HepG2 (cell line): ENCODE results near the gene FNBP1L.

Experiments
- CAMTA2 ChIP-seq: sonication (generic); formaldehyde crosslinking; IDR thresholded peaks from 2 replicates; pipeline ENCODE4 v1.4.0; 2020; ENCODE audit warnings: mild to moderate bottlenecking, missing genetic modification reagents, borderline replicate concordance
- ESRRA ChIP-seq: sonication (generic); formaldehyde crosslinking; IDR thresholded peaks from 2 replicates; pipeline ENCODE4 v1.5.1; 2020; ENCODE audit warnings: mild to moderate bottlenecking, low read depth, missing genetic modification reagents
- NPAS2 ChIP-seq: sonication (generic); formaldehyde crosslinking; IDR thresholded peaks from 2 replicates; pipeline ENCODE4 v1.8.0; 2022; ENCODE audit warnings: mild to moderate bottlenecking, missing genetic modification reagents, borderline replicate concordance
- NR2C2 ChIP-seq: sonication (generic); formaldehyde crosslinking; IDR thresholded peaks from 2 replicates; pipeline ENCODE4 v1.4.0; 2020; ENCODE audit warnings: missing genetic modification reagents, mild to moderate bottlenecking, moderate library complexity, borderline replicate concordance
- RFX5 ChIP-seq: IDR thresholded peaks from 2 replicates; pipeline ENCODE4 v1.6.1; 2011; ENCODE audit warnings: low read depth, low read length, improper control_type of control experiment
- YY1 ChIP-seq: IDR thresholded peaks from 2 replicates; pipeline ENCODE4 v1.6.1; 2011; ENCODE audit warnings: low read length, low read depth, moderate library complexity, mild to moderate bottlenecking; ENCODE audit not compliant: insufficient read depth, insufficient replicate concordance
- ZNF383 ChIP-seq: sonication (generic); formaldehyde crosslinking; IDR thresholded peaks from 2 replicates; pipeline ENCODE4 v1.4.0; 2020; ENCODE audit warnings: missing genetic modification reagents, mild to moderate bottlenecking, borderline replicate concordance
- TF ChIP-seq, protein P1 (sequence below): sonication (generic); formaldehyde crosslinking; IDR thresholded peaks from 2 replicates; pipeline ENCODE4 v1.5.0; 2020; ENCODE audit warnings: mild to moderate bottlenecking, missing genetic modification reagents, moderate library complexity
- TF ChIP-seq, protein P2 (sequence below): sonication (generic); formaldehyde crosslinking; IDR thresholded peaks from 2 replicates; pipeline ENCODE4 v1.5.0; 2020; ENCODE audit warnings: missing genetic modification reagents

DNA sequence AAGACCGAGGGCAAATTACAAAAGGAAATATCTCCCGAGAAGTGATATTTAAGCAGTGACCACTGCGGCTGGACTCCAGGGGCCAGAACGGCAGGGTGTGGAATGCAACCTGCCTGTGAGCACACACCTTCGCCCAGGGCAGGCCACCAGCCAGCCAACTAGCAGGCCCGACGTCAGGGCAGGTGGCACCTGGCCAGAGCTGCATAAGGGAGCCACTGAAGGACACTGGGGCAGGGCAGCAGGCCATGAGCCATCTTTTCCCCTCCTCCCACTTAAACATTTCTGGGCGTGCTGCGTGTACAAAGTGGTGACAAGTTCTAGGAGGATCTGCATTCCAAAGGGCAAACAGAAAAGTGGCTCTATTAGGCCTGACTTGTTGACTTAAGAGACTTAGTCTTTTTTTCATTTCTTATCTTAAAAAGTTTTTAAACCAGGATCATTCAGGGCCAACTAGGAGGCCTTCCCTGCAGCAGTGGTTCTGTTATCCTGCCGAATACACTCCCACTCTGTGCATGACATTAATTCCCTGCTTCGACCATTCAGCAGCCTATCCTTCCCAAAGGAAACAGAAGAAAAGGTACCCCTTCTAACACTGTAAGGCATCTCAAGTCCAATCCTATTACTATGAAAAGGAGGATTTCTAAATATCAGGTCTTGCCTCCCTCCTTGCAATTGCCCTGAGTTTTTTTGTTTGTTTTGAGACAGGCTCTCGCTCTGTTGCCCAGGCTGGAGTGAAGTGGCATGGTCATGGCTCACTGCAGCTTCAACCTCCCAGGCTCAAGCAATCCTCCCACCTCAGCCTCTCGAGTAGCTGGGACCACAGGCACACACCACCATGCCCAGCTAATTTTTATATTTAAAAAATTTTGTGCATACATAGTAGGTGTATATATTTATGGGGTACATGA, 137.4 kb downstream of the FNBP1L start:
- TF ChIP-seq YY1, result peak; percentile 46
- TF ChIP-seq RFX5, result no peak
- TF ChIP-seq, protein P1, sequence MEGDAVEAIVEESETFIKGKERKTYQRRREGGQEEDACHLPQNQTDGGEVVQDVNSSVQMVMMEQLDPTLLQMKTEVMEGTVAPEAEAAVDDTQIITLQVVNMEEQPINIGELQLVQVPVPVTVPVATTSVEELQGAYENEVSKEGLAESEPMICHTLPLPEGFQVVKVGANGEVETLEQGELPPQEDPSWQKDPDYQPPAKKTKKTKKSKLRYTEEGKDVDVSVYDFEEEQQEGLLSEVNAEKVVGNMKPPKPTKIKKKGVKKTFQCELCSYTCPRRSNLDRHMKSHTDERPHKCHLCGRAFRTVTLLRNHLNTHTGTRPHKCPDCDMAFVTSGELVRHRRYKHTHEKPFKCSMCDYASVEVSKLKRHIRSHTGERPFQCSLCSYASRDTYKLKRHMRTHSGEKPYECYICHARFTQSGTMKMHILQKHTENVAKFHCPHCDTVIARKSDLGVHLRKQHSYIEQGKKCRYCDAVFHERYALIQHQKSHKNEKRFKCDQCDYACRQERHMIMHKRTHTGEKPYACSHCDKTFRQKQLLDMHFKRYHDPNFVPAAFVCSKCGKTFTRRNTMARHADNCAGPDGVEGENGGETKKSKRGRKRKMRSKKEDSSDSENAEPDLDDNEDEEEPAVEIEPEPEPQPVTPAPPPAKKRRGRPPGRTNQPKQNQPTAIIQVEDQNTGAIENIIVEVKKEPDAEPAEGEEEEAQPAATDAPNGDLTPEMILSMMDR (CRISPR knock-in tag), result no peak
- TF ChIP-seq NPAS2 (CRISPR knock-in tag), result no peak
- TF ChIP-seq CAMTA2 (CRISPR knock-in tag), result no peak
- peak; percentile 50; the same call in 1 of the 2 replicates for TF ChIP-seq ESRRA
- no peak for TF ChIP-seq ZNF383
- no peak for TF ChIP-seq NR2C2 (CRISPR knock-in tag)
- TF ChIP-seq, protein P2, sequence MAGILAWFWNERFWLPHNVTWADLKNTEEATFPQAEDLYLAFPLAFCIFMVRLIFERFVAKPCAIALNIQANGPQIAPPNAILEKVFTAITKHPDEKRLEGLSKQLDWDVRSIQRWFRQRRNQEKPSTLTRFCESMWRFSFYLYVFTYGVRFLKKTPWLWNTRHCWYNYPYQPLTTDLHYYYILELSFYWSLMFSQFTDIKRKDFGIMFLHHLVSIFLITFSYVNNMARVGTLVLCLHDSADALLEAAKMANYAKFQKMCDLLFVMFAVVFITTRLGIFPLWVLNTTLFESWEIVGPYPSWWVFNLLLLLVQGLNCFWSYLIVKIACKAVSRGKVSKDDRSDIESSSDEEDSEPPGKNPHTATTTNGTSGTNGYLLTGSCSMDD (CRISPR knock-in tag), result no peak
